ENCODE measurements around the gene TMEM176B. TPM values are rescaled to one million over a fixed set of nuclear protein-coding genes. Genes with fewer than 3 reads are reported as not detected.
A peak's percentile ranks its signal among the peaks of the same experiment; 100 is the strongest.
"Not testable (repeated sequence)": the region's sequence is repeated elsewhere in the genome, so short reads cannot be mapped to it uniquely, and the experiment has no call there.

The TMEM176B gene
- total RNA-seq, 1 donor from 2014 or later: 24.6 TPM

DNA sequence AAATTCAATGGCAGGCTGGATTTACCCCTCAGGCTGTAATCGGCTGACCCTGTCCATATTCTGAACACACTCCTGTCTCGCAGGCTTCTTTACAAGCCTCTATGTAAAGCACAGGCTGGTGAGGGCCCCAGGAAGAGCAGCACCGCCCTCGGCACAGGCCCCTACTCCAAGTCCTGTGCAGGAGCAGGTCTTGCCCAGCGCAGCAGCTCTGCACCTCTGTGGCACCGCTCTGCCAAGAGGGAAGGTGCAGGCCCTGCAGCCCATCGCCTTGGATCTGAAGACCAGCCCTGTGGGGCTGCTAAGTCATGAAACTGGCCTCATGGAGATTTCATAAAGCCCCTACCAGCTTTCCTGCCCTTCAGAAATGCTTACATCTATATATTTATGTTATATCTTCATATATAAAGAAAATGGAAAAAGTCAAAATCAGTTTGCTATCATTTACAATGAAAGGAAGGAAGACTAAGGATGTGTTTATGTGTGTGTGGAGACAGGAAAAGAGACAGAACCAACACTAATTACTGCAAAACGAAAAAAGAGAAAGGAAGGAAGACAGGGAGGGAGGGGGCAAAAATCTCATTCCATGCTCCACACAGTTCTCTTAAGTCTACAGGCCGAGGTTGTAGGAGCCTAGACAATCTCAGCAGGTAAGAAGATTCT is 9.6 kb downstream of the TMEM176B start:
- DNase-seq: no peak

DNA sequence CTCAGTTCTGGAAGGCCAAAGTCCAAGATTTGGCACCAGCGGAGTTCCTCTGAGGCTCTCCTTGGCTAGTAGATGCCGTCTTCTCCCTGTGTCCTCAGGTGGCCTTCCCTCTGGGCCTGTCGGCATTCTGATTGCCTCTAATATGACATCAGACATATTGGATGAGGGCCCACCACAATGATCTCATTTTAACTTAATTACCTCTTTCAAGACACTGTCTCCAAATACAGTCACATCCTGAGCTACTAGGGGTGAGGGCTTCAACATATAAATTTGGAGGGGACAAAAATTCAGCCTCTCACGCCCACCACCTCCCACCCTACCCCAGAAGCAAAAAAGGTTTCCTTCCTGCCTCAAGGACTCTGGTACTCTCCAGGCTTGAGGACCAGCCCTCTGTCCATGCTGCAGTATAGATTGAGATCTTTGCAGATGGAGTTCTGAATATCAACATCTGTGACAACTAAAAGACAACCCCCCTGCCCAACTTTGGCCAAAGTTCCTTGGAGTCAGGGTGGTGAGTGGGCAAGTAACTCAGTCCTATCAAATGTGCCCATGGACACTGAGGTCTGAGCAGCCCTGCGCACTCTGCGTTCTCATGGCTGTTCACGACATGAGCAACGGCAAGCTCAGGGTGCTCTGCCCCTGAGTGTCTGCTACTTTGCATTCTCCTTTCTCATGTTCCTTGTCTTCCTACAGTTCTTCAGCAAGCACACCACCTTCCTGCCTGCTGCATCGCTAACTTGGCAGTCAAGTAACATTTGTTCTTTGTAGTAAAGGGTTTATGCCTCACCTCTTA is 11.5 kb downstream of the TMEM176B start:
- DNase-seq: peak; percentile 46

DNA sequence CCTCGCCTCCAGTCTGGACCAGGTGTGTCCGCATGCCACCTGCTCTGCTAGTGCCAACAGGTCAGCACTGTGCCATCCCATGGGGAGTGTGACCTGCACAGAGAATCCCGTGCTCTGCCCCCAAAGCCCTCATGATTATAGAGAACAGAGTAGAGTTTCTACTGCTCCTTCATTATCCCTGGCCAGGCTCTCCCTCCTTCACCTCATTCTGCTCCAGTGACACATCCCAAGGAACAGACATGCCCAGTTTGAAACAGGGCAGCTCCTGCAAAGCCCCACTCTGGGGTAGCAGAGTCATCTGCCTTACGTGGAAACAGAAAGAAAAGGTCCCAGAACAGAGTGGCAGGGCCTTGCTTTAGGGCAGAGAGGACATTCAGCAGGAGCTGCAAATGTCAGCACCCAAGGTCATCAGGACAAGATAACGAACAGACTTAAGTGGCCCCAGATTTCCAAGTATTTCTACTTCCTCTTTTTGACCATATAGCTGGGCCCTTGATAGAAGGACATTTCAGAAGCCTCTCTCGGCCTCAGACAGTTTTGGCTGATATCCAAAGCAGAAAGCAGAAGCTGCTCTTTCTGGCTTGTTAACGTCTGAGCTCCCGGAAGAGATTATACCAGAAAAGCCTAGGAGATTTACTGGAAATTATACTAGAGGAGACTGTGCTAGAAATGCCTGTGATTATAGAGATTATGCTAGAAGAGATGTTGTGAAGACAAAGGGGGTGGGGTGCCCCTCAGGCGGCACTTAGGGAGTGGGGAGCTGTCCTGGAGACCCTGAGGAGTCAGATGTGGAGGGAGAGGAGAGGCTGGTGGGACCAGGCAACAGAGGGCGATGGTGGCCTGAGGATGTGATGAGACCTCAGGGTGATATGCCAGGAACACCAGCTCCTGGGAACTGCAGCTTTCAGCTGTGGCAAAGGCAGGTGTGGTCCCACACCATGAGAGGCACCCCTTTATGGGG is 12.6 kb downstream of the TMEM176B start:
- no peak for DNase-seq

DNA sequence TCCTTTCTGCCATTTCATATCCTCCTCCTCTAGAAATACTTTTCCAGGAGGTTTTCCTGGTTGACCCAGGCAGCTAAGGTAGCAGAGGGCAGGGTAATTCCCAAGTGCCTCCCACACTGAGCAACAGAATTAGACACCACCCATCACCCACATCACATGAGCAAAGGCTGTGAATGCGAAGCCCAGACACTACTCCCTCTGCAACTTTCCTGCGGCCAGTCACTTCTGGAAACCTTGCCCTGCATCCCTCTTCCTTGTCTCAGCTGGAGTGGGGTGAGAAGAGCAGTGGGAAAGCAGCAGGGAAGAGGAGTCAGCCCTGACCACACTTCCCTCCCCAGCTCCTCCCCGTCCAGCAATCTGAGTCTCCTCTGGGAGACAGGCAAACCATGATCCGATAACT is 15.2 kb downstream of the TMEM176B start:
- DNase-seq: no peak

DNA sequence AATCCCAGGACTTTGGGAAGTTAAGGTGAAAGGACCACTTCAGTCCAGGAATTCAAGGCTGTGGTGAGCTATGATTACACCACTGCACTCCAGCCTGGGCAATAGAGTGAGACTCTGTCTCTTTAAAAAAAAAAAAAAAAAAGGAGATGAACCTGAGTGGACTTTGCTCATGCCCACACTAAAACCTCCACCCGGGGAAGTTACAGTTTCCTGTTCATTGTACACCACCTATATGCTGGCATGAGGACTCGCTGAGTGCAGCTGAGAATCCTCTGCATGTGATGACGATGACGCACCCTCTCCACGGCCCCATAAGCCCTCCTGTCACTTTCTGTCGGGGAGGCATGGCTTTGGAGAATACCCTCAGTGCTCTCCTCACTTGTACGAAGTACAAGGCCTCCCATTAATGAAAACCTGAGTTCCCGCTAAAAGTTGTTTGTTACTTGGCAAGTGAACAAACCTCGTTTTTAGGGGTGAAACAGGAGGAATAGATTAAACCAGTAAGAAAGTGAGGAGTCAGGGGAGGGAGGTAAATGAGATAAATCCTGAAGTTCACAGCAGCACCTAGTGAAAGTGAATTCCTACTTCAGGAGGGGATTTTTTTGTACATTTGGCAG is 15.9 kb downstream of the TMEM176B start:
- DNase-seq: no peak

DNA sequence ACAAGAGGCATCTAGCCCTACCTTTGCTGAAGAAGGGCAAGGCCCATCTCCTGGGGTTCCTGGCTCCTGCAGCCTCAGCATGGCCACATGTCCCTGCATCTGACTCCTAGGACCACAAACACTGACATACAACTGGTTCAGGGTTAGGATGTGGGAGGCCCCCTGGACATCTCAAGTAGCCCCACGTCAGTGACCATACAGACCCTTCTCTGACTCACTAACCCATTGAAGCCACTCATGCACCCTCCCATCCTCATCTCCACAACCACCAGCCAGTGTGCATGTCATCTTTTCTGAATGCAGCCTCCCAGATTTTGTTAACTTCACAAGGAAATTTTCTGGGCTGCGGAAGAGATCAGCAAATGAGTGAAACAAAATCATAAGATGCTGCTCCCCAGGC is 18.2 kb downstream of the TMEM176B start:
- no peak for DNase-seq

DNA sequence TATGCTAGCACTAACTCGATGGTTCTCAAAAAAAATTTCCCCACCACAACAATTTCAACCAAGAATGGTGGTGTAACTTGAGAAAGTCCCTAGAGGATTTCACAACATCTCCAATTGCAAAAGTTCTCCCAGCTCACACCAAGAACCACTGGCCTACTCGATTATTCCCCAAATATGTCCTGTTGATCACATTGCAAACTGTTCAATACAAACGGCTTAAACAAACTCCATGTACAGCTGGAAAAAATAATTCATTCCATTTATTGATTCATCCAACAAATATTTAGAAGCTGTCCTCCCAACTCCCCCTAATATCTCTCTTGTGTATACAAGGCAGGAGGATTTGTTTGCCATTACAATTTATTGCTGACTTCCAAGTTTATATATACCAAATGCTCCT is 19.1 kb downstream of the TMEM176B start:
- DNase-seq: peak; percentile 50

DNA sequence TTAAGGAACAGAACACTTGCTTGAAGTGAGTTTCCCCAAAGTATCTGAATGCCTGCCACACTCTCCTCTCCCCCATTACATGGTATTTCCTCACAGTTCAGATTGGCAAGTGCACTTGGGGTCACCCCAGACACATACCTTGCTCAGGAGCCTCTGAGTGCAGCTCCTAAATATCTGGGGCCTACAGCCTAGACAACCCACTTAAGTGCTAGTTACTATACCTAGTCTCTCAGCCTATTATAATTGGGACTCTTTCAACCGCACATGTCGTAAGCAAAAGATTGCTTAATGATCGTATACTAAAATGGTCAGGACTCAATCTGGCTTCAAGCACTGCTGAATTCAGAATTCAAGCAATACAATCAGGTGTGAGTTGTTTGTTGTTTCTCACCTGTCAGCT is 19.9 kb downstream of the TMEM176B start:
- no peak for DNase-seq

DNA sequence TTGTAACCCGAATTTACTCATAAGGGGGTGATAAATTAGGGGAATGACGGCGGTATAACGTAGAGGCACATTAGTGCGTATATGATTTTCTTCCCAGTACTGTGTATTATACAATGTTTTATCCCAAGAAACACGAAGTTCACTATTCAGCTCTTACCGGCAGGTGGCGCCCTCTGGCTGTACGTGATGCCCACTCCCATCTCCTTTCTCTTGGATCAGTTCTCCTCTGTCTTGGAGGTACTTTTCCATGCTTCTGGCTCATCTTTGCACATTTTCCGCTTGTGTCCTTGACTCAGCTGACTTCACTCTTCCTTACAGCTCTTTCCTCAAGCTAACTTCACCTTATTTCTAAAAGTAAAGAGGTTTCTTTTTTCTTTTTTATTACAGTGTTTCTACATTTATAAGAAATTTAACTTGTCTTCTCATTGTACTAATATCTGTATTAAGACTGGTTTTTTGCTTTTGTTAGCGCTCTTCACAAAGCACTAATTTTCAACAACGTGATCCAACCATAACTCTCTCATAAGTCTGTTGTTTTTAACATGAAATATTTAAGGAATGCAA is 21.3 kb downstream of the TMEM176B start:
- peak; percentile 82 for DNase-seq

DNA sequence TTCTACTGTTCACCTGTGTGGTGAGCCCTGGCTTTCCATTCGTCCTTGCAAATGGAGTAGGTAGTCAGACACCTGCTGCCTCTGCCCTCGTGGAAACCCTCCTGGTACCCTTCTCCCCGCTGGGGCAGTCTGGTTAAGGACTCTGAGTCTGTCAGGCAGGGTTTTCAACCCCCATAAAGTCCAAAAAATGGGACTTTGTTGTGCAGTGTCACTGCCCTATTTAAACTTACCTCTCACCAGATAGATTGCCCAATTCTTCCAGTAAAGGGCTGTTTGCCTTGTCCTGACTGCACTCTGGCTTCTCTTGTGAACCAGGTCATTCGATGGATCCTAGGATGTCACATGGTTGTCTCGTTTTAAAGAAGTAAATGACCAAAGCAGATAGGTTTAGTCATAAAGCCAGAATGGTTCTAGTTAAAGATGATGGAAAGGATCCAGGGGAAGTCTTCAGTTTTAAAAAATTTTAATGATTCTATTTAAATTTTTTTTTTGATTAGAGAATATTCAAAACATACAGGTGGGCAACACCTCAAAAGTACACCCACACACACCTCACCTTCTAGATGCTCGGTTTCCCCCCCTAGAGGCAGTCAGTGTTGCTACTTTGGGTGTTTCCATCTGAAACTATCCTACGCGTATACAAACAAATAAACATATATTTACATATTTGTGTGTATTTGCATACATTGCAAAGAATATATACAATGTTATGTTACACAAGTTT is 22.0 kb downstream of the TMEM176B start:
- no peak for DNase-seq

DNA sequence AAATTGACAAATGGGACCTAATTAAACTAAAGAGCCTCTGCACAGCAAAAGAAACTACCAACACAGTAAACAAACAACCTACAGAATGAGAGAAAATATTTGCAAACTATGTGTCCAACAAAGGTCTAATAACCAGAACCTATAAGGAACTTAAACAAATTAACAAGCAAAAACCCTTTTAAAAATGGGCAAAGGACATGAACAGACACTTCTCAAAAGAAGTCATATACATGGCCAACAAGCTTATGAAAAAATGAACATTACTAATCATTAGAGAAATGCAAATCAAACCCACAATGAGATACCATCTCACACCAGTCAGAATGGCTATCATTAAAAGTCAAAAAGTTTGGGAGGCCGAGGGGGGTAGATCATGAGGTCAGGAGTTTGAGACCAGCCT is 26.0 kb downstream of the TMEM176B start:
- DNase-seq: not testable (repeated sequence)

DNA sequence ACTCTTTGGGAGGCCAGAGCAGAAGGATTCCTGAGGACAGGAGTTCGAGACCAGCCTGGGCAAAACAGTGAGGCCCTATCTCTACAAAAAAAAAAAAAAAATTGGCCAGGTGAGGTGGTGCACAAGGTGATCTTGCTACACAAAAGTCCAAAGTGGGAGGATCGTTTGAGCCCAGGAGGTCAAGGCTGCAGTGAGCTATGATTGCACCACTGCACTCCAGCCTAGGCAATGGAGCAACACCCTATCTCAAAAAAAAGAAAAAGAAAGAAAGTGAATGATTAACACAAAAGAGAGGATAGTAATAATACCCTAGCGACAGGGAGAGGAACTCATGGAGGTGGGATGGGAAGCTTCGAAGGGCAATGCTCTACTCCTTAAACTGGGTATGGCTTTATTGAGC is 30.4 kb downstream of the TMEM176B start:
- DNase-seq: no peak

DNA sequence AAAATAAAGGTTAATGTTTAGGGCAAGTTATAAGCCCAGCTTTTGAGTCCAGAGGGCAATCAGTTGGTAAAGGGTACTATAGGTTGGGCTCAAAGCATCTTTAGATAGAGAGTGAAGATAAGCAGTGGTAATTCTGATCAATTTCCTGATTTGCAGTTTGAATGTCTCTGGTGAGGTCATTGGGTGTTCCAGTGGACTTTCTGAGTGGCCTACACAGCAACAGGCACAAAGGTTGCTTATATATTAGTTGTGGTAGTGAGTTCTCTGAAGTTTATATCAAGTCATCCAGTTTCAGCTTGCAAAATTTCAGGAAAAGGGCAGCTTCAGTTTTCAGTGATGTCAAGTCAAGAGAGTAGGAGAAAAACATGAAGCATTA is 33.8 kb downstream of the TMEM176B start:
- DNase-seq: no peak

DNA sequence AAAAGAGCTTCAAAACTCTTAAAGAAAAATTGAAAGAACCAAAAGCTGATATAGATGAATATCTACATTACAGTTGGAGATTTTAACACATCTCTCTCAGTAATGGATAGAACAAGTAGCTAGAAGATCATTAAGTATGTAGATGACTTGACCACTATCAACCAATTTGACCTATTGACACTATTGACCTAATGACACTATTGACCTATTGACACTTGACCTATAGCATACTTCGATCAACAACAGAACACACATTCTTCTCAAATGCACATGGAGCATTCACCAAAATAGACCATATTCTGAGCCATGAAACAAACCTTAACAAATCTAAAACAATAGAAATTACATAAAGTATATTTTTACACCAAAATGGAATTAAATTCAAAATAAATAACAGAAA is 40.7 kb downstream of the TMEM176B start:
- no peak for DNase-seq

DNA sequence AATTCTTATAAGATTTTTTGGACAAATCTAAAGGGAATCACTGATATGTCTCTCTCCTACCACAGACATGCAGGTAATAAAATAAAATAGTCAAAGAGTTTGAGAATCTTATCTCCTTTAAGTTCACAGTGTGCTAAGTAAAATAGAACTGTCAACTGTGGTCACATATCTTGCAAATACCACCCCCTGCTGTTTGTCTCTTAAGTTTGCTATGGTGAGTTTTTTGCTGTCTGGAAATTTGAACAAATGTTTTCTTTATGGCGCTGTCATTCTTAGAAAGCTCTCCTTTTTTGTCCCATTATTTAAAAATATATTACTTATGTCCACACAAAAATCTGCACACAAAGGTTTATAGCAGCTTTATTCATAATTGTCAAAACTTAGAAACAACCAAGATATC is 43.3 kb downstream of the TMEM176B start:
- DNase-seq: no peak

DNA sequence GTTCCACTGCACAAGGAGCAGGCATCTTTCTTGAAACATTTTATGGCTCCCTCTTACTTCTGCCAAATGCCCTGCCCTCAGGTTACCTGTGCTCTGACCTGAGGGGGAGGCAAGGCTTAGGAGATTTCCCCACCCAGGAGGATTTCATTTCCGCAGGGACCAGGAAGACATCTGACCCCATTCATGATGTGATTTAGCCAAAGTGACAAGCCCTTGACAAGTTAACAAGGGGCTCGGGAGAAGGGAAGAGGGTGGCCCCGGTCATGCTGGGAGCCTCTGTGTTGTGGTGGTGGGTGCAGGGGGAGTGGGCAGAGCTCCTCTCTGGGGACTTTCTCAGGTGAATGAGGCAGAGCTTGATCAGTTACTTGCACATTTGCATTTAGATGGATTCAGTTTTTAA is 44.0 kb downstream of the TMEM176B start:
- DNase-seq: no peak

DNA sequence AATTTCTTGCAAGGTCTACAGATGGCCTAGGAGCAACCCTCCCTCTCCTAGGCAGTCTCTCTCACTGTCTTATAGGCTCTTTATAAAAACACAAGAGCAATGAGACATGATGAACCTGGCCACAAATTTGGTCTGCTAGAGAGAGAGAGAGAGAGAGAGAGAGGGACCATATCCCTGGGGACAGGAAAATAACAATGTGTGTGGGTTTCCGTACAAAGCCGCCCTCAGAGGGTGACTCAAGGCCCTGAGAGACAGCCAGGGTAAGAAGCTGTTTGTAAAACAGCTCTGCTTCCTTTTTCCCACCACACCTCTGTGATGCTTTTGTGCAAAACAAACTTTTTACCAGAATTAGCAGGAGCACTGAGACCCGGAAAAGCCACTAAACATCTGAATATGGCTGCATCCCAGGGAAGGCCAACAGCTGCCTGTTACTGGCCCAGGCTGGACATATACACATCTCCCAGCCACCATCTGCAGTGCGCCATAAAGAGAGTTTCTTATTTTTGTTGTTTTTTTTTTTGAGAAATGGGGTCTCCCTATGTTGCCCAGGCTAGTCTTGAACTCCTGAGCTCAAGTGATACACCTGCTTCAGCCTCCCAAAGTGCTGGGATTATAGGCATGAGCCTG is 44.6 kb downstream of the TMEM176B start:
- no peak for DNase-seq

DNA sequence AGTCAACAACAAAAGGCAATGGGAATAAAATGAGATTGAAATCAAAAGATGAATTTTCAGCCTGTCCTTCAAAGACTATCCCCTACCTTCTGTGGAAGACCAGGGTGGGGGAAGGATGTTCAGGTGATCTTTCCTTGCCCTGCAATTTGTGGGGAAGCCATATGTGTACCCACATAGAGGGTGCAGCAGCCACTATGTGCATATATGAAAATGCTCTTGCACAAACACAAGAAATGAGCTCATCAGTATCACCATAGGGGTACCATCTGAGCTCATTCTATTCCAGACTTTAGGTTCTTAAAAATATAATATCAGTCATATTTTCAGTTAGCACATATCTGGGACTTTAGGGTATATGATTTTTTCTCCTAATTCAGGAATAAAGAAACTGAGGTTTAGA is 45.2 kb downstream of the TMEM176B start:
- no peak for DNase-seq

DNA sequence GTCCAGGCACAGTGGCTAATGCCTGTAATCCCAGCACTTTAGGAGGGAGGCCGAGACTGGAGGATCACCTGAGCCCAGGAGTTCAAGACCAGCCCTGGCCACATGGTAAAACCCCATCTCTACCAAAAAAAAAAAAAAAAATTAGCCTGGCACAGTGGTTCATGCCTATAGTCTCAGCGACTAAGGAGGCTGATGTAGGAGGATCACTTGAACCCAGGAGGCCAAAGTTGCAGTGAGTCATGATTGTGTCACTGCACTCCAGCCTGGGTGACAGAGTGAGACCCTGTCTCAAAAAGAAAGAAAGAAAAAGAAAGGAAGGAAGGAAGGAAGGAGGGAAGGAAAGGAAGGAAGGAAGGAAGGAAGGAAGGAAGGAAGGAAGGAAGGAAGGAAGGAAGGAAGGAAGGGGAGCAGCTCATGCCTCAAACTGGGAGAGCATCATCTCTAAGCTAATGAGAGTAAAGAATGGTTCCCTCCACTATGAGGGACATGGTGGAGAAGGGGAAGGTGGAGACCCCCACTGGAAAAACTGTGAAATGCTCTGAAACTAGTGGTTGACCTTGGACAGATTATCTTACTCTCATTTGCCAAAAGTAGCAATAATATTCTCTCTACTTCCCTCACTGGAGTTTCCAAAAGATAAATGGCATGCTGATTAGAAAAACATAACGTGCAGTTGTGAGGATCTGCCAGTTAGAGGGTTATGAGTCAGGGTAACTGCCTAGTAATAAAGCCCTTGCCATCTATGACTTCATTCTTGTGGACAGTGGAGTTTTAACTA is 46.1 kb downstream of the TMEM176B start:
- no peak for DNase-seq

DNA sequence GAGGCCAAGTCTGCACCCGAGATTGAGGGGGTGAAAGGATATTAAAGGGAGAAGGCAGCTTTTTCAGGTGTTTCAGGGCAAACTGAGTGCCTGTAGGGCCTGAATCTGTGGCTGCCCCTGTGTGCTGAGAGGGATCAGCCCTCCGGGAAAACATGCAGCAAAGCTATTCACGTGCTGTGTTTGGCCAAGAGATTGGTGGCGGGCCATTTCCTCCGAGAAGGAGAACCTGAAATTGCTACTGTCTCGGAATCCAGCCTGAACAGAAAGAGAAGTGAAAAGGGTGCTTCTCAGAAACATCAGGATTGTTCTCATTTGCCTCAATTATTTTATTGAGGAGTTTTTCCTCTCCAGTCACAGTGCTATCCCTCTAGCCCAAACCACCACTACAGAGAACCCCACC is 46.9 kb downstream of the TMEM176B start:
- no peak for DNase-seq

All from skin of body (tissue), 2 donors.